ENCODE measurements around the gene COG5.
"Not testable (repeated sequence)": the region's sequence is repeated elsewhere in the genome, so short reads cannot be mapped to it uniquely, and the experiment has no call there.

The COG5 gene

GRCh38 chr7:107579885-107580715 lies 16.4 kb upstream of the COG5 start, which contains the start of gene BCAP29:
TSS of gene BCAP29 (plus strand) at chr7:107580246. CDS start at chr7:107580773, 527 bp downstream.
- no peak for FAIRE-seq

- FAIRE-seq = peak; percentile 16
Measured at GRCh38 chr7:107579554-107579884, 15.8 kb upstream of the COG5 start.

GRCh38 chr7:107573537-107573936 lies 9.8 kb upstream of the COG5 start:
- no peak for FAIRE-seq

GRCh38 chr7:107570298-107570697 lies 6.6 kb upstream of the COG5 start:
- no peak for FAIRE-seq

- FAIRE-seq = no peak
Measured at GRCh38 chr7:107564553-107565298, 1.0 kb upstream of the COG5 start.

GRCh38 chr7:107563081-107563774 lies 492 bp downstream of the COG5 start:
- FAIRE-seq = no peak

- FAIRE-seq = no peak
Measured at GRCh38 chr7:107560898-107561516, 2.7 kb downstream of the COG5 start.

GRCh38 chr7:107559864-107560263 lies 3.9 kb downstream of the COG5 start:
- FAIRE-seq = no peak

- no peak for FAIRE-seq
Measured at GRCh38 chr7:107555893-107556292, 7.8 kb downstream of the COG5 start.

GRCh38 chr7:107551936-107552335 lies 11.8 kb downstream of the COG5 start:
- FAIRE-seq = no peak

- no peak for FAIRE-seq
Measured at GRCh38 chr7:107544848-107545591, 18.7 kb downstream of the COG5 start.

GRCh38 chr7:107543338-107543993 lies 20.3 kb downstream of the COG5 start:
- FAIRE-seq = no peak

- no peak for FAIRE-seq
Measured at GRCh38 chr7:107538001-107538400, 25.7 kb downstream of the COG5 start.

- not testable (repeated sequence) for FAIRE-seq
Measured at GRCh38 chr7:107537228-107537627, 26.5 kb downstream of the COG5 start.

GRCh38 chr7:107534139-107534538 lies 29.6 kb downstream of the COG5 start:
- no peak for FAIRE-seq

GRCh38 chr7:107530751-107531150 lies 33.0 kb downstream of the COG5 start:
- no peak for FAIRE-seq

GRCh38 chr7:107528461-107528860 lies 35.3 kb downstream of the COG5 start:
- no peak for FAIRE-seq

- no peak for FAIRE-seq
Measured at GRCh38 chr7:107527196-107527595, 36.5 kb downstream of the COG5 start.

- no peak for FAIRE-seq
Measured at GRCh38 chr7:107526672-107527071, 37.0 kb downstream of the COG5 start.

- FAIRE-seq = no peak
Measured at GRCh38 chr7:107506674-107507339, 56.9 kb downstream of the COG5 start.

GRCh38 chr7:107505997-107506673 lies 57.6 kb downstream of the COG5 start:
- no peak for FAIRE-seq
